Measurements from ENCODE around the gene HDAC1. TPM values are rescaled to one million over a fixed set of nuclear protein-coding genes. Genes with fewer than 3 reads are reported as not detected.

HDAC1 gene
- total RNA-seq, 2 experiments from 2014 or later = 126 to 127 TPM

DNA sequence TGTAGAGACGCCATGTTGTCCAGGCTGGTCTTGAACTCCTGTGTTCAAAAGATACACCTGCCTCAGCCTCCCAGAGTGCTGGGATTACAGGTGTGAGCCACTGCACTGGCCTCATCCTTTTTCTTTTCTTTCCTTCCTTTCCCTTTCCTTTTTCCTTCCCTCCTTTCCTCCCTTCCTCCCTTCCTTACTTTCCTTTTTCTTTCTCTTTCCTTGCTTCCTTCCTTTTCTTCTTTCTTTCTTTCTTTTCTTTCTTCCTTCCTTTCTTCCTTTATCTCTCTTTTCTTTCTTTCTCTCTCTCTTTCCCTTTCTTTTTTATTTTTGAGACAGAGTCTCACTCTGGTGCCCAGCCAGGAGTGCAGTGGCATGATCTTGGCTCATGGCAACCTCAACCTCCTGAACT is 64.6 kb downstream of the HDAC1 start:
- no peak overlapping the region for H3K4me3 Mint-ChIP-seq
- H3K4me1 Mint-ChIP-seq (ENCODE audit: low read depth) = peaks cover 30% of the 10 kb centered on the region
- no peak overlapping the region for H3K27ac Mint-ChIP-seq
- ATAC-seq = no peak
- CTCF ChIA-PET = no interaction called here
- no peaks in the 10 kb centered on the region for H3K27me3 Mint-ChIP-seq
- TF ChIP-seq, protein P1, sequence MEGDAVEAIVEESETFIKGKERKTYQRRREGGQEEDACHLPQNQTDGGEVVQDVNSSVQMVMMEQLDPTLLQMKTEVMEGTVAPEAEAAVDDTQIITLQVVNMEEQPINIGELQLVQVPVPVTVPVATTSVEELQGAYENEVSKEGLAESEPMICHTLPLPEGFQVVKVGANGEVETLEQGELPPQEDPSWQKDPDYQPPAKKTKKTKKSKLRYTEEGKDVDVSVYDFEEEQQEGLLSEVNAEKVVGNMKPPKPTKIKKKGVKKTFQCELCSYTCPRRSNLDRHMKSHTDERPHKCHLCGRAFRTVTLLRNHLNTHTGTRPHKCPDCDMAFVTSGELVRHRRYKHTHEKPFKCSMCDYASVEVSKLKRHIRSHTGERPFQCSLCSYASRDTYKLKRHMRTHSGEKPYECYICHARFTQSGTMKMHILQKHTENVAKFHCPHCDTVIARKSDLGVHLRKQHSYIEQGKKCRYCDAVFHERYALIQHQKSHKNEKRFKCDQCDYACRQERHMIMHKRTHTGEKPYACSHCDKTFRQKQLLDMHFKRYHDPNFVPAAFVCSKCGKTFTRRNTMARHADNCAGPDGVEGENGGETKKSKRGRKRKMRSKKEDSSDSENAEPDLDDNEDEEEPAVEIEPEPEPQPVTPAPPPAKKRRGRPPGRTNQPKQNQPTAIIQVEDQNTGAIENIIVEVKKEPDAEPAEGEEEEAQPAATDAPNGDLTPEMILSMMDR (IDR thresholded peaks at IDR 0.05) = no peak
- H3K36me3 Mint-ChIP-seq (ENCODE audit: low read depth) = no peaks in the 10 kb centered on the region
- H3K9me3 Mint-ChIP-seq = no peaks in the 10 kb centered on the region
- no peak for DNase-seq
- intact Hi-C loops (cut with micrococcal nuclease) = no loop called here
- POLR2A ChIA-PET = no interaction called here

DNA sequence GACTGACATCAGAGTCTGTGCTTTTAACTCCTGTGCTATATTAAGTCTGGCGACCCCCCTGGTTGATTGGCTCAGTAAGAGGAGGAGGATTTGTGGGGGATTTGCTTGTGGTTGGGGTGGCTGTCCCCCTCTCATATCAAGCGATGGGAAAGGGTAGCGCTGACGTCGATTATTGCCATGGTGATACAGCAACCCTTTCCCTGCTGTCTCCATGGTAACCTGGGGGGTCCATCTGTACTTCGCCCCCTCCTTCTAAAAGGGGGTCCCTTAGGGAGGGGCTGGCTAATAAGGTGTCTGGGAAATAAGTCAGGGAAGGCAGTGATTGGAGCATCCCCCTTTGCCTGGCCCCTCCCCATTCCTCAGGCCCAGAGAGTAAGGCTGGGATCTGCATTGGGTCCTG is 65.7 kb downstream of the HDAC1 start:
- H3K27ac Mint-ChIP-seq = no peak overlapping the region
- ATAC-seq (no peak), DNase-seq (no peak)
- POLR2A ChIA-PET = no interaction called here
- peaks cover 30% of the 10 kb centered on the region for H3K4me1 Mint-ChIP-seq (ENCODE audit: low read depth)
- TF ChIP-seq, protein P1 (IDR thresholded peaks at IDR 0.05) = no peak
- peaks cover 1% of the 10 kb centered on the region for H3K36me3 Mint-ChIP-seq (ENCODE audit: low read depth)
- no peaks in the 10 kb centered on the region for H3K27me3 Mint-ChIP-seq
- H3K9me3 Mint-ChIP-seq = no peaks in the 10 kb centered on the region
- H3K4me3 Mint-ChIP-seq = no peak overlapping the region
- CTCF ChIA-PET = interaction anchor here (0.7 to 1.1 kb wide), 3 partner anchors 8 to 36 kb away, joined by 3 read pairs; no protein-coding TSS in a partner anchor
- intact Hi-C loops (cut with micrococcal nuclease) = no loop called here

DNA sequence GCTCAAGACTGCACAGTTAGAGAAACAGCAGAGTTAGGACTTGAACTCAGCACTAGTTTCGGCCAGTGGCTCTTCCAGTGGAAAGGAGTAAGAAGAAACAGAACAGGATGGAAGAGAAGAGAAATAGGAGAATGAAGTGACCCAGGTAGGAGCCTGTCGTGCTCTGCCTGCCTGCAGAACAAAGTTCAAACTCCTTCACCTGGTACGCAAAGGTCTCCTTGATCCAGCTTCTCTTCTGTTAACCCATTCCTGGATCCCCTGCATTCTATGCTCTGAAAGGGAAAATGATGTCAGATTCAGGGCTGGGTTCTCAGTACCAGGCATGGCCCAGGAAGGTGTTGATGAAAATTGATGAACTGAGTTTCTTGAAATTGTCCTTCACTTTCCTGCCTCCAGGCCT is 66.6 kb downstream of the HDAC1 start:
- Mint-ChIP-seq H3K9me3 (no peaks in the 10 kb centered on the region), H3K4me3 (no peak overlapping the region), H3K27me3 (no peaks in the 10 kb centered on the region), H3K36me3 (ENCODE audit: low read depth) (peaks cover 1% of the 10 kb centered on the region), H3K27ac (no peak overlapping the region), H3K4me1 (ENCODE audit: low read depth) (peaks cover 26% of the 10 kb centered on the region)
- CTCF ChIA-PET = interaction anchor here (1.0 to 1.2 kb wide), 3 partner anchors 14 to 143 kb away, joined by 3 to 5 read pairs (median 3); no protein-coding TSS in a partner anchor
- DNase-seq (no peak), ATAC-seq (no peak)
- TF ChIP-seq, protein P1 (IDR thresholded peaks at IDR 0.05) = no peak
- intact Hi-C loops (cut with micrococcal nuclease) = no loop called here
- POLR2A ChIA-PET = no interaction called here

DNA sequence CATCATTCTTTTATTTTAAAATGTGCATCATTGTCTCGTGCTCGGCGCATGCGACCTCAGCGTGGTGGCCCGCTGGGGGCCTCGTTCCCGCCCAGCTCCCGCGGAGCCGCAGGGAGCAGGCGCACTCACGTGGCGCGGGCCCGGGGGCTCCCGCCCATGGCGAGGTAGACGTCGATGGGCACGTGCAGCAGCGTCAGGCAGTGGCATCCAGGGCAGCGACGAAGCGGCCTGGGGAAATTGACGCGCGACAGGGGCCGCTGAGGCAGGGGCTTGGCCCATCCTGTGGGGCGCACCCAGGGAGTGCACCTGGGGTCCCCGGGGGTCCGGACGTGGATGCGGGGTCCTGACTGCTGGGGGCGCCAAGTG is 69.4 kb downstream of the HDAC1 start:
- Mint-ChIP-seq H3K4me3 (no peak overlapping the region), H3K27me3 (no peaks in the 10 kb centered on the region), H3K4me1 (ENCODE audit: low read depth) (peaks cover 20% of the 10 kb centered on the region), H3K9me3 (no peaks in the 10 kb centered on the region), H3K36me3 (ENCODE audit: low read depth) (peaks cover 1% of the 10 kb centered on the region), H3K27ac (no peak overlapping the region)
- ATAC-seq (no peak), DNase-seq (no peak)
- CTCF ChIA-PET = no interaction called here
- intact Hi-C loops (cut with micrococcal nuclease) = no loop called here
- POLR2A ChIA-PET = no interaction called here
- TF ChIP-seq, protein P1 (IDR thresholded peaks at IDR 0.05) = no peak

DNA sequence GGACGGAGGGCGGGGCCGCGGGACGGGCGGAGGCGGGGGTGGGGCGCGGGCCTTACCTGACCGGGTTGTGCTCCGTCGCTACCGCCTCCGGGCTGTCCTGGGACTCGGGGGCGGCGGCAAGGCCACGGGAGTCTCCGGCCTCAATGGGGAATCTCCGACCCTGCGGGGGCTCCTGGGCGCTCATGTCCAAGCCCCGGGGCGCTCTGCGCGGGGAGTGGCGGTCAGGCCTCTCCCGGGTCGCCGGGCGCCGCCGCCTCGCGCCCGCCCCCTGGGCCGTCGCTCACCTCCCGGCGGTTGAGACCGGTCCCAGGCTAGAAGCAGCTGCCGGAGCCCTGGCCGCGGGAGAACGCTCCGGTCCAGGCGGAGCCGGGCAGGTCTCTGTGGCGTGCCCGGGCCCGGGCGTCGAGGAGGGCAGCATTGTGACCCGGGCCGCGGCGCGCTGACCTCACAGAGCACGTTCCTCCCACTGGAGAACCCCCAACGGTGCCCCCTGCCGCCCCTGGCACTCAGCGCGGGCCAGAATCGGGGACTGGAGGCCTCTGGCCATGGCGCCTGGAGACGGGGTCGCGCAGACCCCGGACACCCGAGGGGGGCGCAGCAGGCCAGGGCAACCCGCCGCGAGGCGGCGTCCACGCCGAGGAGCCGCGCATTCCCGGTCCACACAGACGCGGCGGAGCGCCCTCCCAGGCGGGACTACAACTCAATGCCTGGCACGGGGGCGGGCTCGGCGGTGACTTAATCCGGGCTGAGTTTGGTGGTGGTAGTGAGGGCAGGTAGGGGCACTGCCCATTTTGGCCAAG is 70.0 kb downstream of the HDAC1 start:
- Mint-ChIP-seq H3K4me3 (peak overlapping the region; percentile 6), H3K27me3 (no peaks in the 10 kb centered on the region), H3K27ac (no peak overlapping the region), H3K36me3 (ENCODE audit: low read depth) (peaks cover 1% of the 10 kb centered on the region), H3K4me1 (ENCODE audit: low read depth) (peaks cover 20% of the 10 kb centered on the region), H3K9me3 (no peaks in the 10 kb centered on the region)
- ATAC-seq = peak; percentile 58
- ChIA-PET POLR2A (no interaction called here), CTCF (interaction anchor here (1.5 to 1.7 kb wide), 2 partner anchors 11 to 20 kb away, joined by 3 to 5 read pairs; no protein-coding TSS in a partner anchor)
- TF ChIP-seq, protein P1 (IDR thresholded peaks at IDR 0.05) = peak; percentile 18
- intact Hi-C loops (cut with micrococcal nuclease) = no loop called here
- peak; percentile 42 for DNase-seq

All from activated CD8-positive, alpha-beta T cell treated with anti-CD3 and anti-CD28 coated beads for 36 hours (primary cell).